ENCODE results near the gene CCL26.
"Not testable (repeated sequence)": the region's sequence is repeated elsewhere in the genome, so short reads cannot be mapped to it uniquely, and the experiment has no call there.

CCL26 gene

DNA sequence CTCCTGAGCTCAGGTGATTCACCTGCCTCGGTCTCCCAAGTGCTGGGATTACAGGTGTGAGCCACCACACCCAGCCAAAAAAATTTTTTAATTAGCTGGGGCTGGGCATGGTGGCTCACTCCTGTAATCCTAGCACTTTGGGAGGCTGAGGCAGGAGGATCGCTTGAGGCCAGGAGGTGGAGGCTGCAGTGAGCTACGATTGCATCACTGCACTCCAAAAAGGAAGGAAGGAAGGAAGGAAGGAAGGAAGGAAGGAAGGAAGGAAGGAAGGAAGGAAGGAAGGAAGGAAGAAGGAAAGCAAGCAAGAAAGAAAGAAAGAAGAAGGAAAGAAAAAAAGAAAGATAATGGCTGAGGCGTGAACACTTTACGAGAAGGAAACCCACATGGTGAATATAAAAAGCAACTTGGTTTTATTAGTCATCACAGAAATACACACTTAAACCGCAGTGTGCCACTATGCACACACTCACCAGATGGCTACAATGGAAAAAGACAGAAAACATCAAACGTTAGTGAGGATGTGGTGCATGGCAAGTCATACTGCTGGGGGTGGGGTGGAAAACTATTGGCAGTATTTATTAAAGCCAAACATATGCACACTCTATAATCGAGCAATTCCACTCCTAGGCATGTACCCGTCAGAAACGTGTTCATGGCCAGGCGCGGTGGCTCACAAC is 4.4 kb upstream of the CCL26 start:
- in situ Hi-C loops (cut with MboI; ENCODE audit: low sequenced_read_pairs, unreplicated experiment): no loop called here
- TF ChIP-seq CTCF (IDR thresholded peaks at IDR 0.05; ENCODE audit: borderline replicate concordance, control extremely low read depth, extremely low read depth, insufficient read depth, missing control alignments): no peak
- DNase-seq (ENCODE audit: low spot score): no peak

- in situ Hi-C loops (cut with MboI; ENCODE audit: low sequenced_read_pairs, unreplicated experiment); DNase-seq (ENCODE audit: low spot score): not testable (repeated sequence)
Measured at GRCh38 chr7:75773958-75774357, 1.9 kb upstream of the CCL26 start.

DNA sequence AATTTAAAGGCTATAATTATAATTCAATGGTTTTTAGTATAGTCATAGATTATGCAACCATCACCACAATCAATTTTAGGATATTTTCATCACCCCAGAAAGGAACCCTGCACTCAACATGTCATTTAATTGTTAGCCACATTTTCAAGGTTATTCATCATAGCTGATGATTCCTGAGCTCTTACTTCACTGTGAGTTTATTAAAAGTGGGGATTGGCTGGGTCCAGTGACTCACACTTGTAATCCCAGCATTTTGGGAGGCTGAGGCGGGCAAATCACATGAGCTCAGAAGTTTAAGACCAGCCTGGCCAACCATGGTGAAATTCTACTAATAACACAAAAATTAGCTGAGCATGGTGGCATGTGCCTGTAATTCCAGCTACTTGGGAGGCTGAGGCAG is 787 bp downstream of the CCL26 start:
- TF ChIP-seq CTCF (IDR thresholded peaks at IDR 0.05; ENCODE audit: borderline replicate concordance, control extremely low read depth, extremely low read depth, insufficient read depth, missing control alignments): no peak
- in situ Hi-C loops (cut with MboI; ENCODE audit: low sequenced_read_pairs, unreplicated experiment): no loop called here
- no peak for DNase-seq (ENCODE audit: low spot score)

DNA sequence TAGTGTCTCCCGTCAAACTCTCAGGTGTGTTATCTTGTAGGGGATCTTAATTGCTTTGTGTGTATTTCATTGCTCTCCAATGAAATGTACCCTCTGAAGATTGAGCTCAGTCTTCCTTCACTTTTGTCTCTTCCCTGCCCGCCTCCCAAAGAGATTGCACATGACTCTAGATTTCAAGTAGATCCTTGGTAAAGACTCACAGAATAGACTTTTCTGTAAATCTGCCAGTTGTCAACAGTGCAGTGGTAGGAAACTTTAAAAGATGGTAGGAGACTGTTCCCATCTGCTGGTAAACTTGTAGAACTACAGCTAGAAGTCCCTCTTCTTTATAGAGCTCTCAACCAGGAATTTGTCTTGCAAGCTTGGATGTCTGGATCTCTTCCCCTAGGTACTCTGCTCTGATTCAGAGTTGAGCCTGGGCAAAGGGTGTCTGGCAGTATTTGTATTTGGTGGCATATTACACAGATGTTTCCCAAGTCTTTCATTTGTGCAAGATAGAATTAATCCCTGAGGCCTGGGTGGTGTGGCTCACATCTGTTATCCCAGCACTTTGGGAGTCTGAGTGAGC is 9.6 kb downstream of the CCL26 start:
- peak; percentile 82 for DNase-seq (ENCODE audit: low spot score)
- in situ Hi-C loops (cut with MboI; ENCODE audit: low sequenced_read_pairs, unreplicated experiment): no loop called here
- peak; percentile 42 for TF ChIP-seq CTCF (IDR thresholded peaks at IDR 0.05; ENCODE audit: borderline replicate concordance, control extremely low read depth, extremely low read depth, insufficient read depth, missing control alignments)

DNA sequence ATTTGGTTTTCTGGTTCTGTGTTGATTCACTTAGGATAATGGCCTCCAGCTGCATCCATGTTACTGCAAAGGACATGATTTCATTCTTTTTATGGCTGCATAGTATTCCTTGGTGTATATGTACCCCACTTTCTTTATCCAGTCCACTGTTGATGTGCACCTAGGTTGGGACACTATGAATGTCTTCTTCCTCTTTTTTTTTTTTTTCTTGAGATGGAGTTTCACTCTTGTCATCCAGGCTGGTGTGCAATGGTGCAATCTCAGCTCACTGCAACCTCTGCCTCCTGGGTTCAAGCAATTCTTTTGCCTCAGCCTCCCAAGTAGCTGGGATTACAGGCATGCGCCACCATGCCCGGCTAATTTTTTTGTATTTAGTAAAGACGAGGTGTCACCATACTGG is 10.2 kb downstream of the CCL26 start:
- in situ Hi-C loops (cut with MboI; ENCODE audit: low sequenced_read_pairs, unreplicated experiment); DNase-seq (ENCODE audit: low spot score): not testable (repeated sequence)

- in situ Hi-C loops (cut with MboI; ENCODE audit: low sequenced_read_pairs, unreplicated experiment): no loop called here
- TF ChIP-seq CTCF (IDR thresholded peaks at IDR 0.05; ENCODE audit: borderline replicate concordance, control extremely low read depth, extremely low read depth, insufficient read depth, missing control alignments): no peak
- no peak for DNase-seq (ENCODE audit: low spot score)
Measured at GRCh38 chr7:75758491-75758890, 13.5 kb downstream of the CCL26 start.

- DNase-seq (ENCODE audit: low spot score): no peak
- in situ Hi-C loops (cut with MboI; ENCODE audit: low sequenced_read_pairs, unreplicated experiment): no loop called here
- no peak for TF ChIP-seq CTCF (IDR thresholded peaks at IDR 0.05; ENCODE audit: borderline replicate concordance, control extremely low read depth, extremely low read depth, insufficient read depth, missing control alignments)
Measured at GRCh38 chr7:75757860-75758259, 14.2 kb downstream of the CCL26 start.

Measured in GM13976 (cell line).